ENCODE measurements around the gene WDR64.
A peak's percentile ranks its signal among the peaks of the same experiment; 100 is the strongest.
"Not testable (repeated sequence)": the region's sequence is repeated elsewhere in the genome, so short reads cannot be mapped to it uniquely, and the experiment has no call there.

Gene WDR64

GRCh38 chr1:241789061-241789460 lies 137.0 kb downstream of the WDR64 start:
- DNase-seq (ENCODE audit: low read depth in 2 of 2), result no peak

- no peak for DNase-seq (ENCODE audit: low read depth in 2 of 2)
These were observed 147.3 kb downstream of the WDR64 start for GRCh38 chr1:241799416-241799815.

GRCh38 chr1:241800640-241801039 lies 148.6 kb downstream of the WDR64 start:
- DNase-seq (ENCODE audit: low read depth in 2 of 2), result no peak

GRCh38 chr1:241802863-241803262 lies 150.8 kb downstream of the WDR64 start:
- DNase-seq (ENCODE audit: low read depth in 2 of 2), result no peak

- not testable (repeated sequence) for DNase-seq (ENCODE audit: low read depth in 2 of 2)
These were observed 152.6 kb downstream of the WDR64 start for GRCh38 chr1:241804706-241805105.

- no peak for DNase-seq (ENCODE audit: low read depth in 2 of 2)
These were observed 156.2 kb downstream of the WDR64 start for GRCh38 chr1:241808265-241808664.

- DNase-seq (ENCODE audit: low read depth in 2 of 2), result no peak
These were observed 158.8 kb downstream of the WDR64 start for GRCh38 chr1:241810769-241811405.

GRCh38 chr1:241813768-241814320 lies 161.8 kb downstream of the WDR64 start:
- DNase-seq (ENCODE audit: low read depth in 2 of 2), result no peak

GRCh38 chr1:241816008-241816407 lies 163.9 kb downstream of the WDR64 start:
- no peak for DNase-seq (ENCODE audit: low read depth in 2 of 2)

GRCh38 chr1:241817331-241817792 lies 165.3 kb downstream of the WDR64 start:
- DNase-seq (ENCODE audit: low read depth in 2 of 2), result peak; percentile 69 to 70

- no peak for DNase-seq (ENCODE audit: low read depth in 2 of 2)
These were observed 166.0 kb downstream of the WDR64 start for GRCh38 chr1:241817956-241818612.

GRCh38 chr1:241819340-241819866 lies 167.3 kb downstream of the WDR64 start:
- DNase-seq (ENCODE audit: low read depth in 2 of 2), result no peak

GRCh38 chr1:241821363-241821762 lies 169.3 kb downstream of the WDR64 start:
- DNase-seq (ENCODE audit: low read depth in 2 of 2), result no peak

- no peak for DNase-seq (ENCODE audit: low read depth in 2 of 2)
These were observed 170.8 kb downstream of the WDR64 start for GRCh38 chr1:241822846-241823245.

GRCh38 chr1:241823925-241824324 lies 171.8 kb downstream of the WDR64 start:
- DNase-seq (ENCODE audit: low read depth in 2 of 2), result no peak

- DNase-seq (ENCODE audit: low read depth in 2 of 2), result no peak
These were observed 173.5 kb downstream of the WDR64 start for GRCh38 chr1:241825581-241825980.

- DNase-seq (ENCODE audit: low read depth in 2 of 2), result not testable (repeated sequence)
These were observed 174.5 kb downstream of the WDR64 start for GRCh38 chr1:241826613-241827012.

GRCh38 chr1:241827264-241827663 lies 175.2 kb downstream of the WDR64 start:
- DNase-seq (ENCODE audit: low read depth in 2 of 2), result no peak

GRCh38 chr1:241828463-241829021 lies 176.5 kb downstream of the WDR64 start:
- peak in 1 of 2 experiments; percentile 43 for DNase-seq (ENCODE audit: low read depth in 2 of 2)

GRCh38 chr1:241829468-241829867 lies 177.4 kb downstream of the WDR64 start:
- DNase-seq (ENCODE audit: low read depth in 2 of 2), result no peak

GRCh38 chr1:241834733-241835377 lies 182.8 kb downstream of the WDR64 start:
- DNase-seq (ENCODE audit: low read depth in 2 of 2), result no peak

GRCh38 chr1:241836941-241837340 lies 184.9 kb downstream of the WDR64 start:
- no peak for DNase-seq (ENCODE audit: low read depth in 2 of 2)

Measured in fibroblast of skin of left biceps (primary cell).